Measurements from ENCODE around the gene EHMT1.

EHMT1 gene

GRCh38 chr9:137674307-137674975, 55.6 kb downstream of the EHMT1 start:
- DNase-seq, result peak in 1 of 2 experiments; percentile 27

- no peak for DNase-seq
Observed at GRCh38 chr9:137674976-137675320, 56.1 kb downstream of the EHMT1 start.

- DNase-seq, result no peak
Observed at GRCh38 chr9:137676998-137677397, 58.2 kb downstream of the EHMT1 start.

- DNase-seq, result no peak
Observed at GRCh38 chr9:137678202-137678601, 59.4 kb downstream of the EHMT1 start.

GRCh38 chr9:137679249-137679648, 60.4 kb downstream of the EHMT1 start:
- no peak for DNase-seq

GRCh38 chr9:137679695-137680305, 61.0 kb downstream of the EHMT1 start:
- DNase-seq, result no peak

GRCh38 chr9:137680444-137681358, 61.9 kb downstream of the EHMT1 start:
- no peak for DNase-seq

GRCh38 chr9:137682428-137683105, 63.8 kb downstream of the EHMT1 start:
- no peak for DNase-seq

GRCh38 chr9:137683262-137683864, 64.6 kb downstream of the EHMT1 start:
- no peak for DNase-seq

GRCh38 chr9:137685035-137685740, 66.4 kb downstream of the EHMT1 start:
- no peak for DNase-seq

- DNase-seq, result no peak
Observed at GRCh38 chr9:137685741-137686420, 67.1 kb downstream of the EHMT1 start.

- no peak for DNase-seq
Observed at GRCh38 chr9:137688261-137688660, 69.5 kb downstream of the EHMT1 start.

GRCh38 chr9:137688725-137689124, 69.9 kb downstream of the EHMT1 start:
- DNase-seq, result no peak

- no peak for DNase-seq
Observed at GRCh38 chr9:137689745-137690529, 71.1 kb downstream of the EHMT1 start.

GRCh38 chr9:137690930-137691645, 72.3 kb downstream of the EHMT1 start:
- DNase-seq, result no peak

- DNase-seq, result no peak
Observed at GRCh38 chr9:137691646-137692351, 73.0 kb downstream of the EHMT1 start.

GRCh38 chr9:137694236-137694959, 75.6 kb downstream of the EHMT1 start:
- DNase-seq, result no peak

Measured in cerebellar nuclear complex (tissue), 1 donor.